SK-N-SH (cell line): ENCODE measurements around the gene ALDH1L2.

Source experiments
- JUND ChIP-seq: IDR thresholded peaks from 2 replicates; pipeline ENCODE4 v1.4.0; 2012
- SMC3 ChIP-seq: IDR thresholded peaks from 2 replicates; pipeline ENCODE4 v1.6.1; 2012; ENCODE audit warnings: low read depth, low read length, improper control_type of control experiment
- TEAD4 ChIP-seq: IDR thresholded peaks from 2 replicates; pipeline ENCODE4 v1.4.0; 2012; ENCODE audit warnings: mild to moderate bottlenecking, borderline replicate concordance; ENCODE audit not compliant: insufficient read depth

- TF ChIP-seq JUND: no peak
- no peak for TF ChIP-seq SMC3
- TF ChIP-seq TEAD4: no peak
These were observed 25.4 kb upstream of the ALDH1L2 start for GRCh38 chr12:105109465-105110212.
